PC-9 (cell line): ENCODE data around the gene TMPRSS9.

Source experiments
- EZH2 ChIP-seq: fragments of 200-600 bp; sonication (generic); IDR thresholded peaks from 2 replicates; pipeline ENCODE4 v1.8.0; 2017; ENCODE audit warnings: antibody characterized with exemption, low read depth
- TF ChIP-seq, protein P1 (sequence below): fragments of 200-600 bp; sonication (generic); conservative IDR thresholded peaks from 2 replicates; pipeline ENCODE4 v1.6.1; 2017; ENCODE audit warnings: mixed run types, antibody characterized with exemption, mild to moderate bottlenecking, moderate library complexity

DNA sequence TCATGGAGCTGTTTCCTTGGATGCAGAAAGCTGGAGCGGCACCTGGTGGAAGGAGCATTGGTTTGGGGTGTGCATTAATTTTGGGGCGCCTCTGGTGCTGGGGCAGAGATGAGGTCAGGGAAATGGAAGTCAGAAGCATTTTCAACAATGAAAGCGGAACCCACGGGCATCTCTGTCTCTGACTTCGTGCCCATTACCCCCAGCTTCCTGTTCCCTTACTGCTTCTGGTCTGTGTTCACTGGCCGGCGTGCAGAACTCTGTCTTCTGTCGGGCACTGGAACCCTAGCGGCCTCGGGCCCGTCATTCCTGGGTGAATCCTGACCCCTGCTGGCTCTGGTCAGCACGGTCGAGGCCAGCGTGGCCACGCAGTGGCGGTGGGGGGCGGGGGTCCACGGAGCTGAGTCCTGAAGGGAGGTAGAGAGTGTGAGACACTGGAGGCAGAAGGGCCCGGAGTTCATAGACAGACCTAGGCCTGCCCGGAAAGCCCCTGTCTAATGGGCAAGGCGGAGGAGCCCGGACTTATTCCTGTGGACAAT, 44.2 kb upstream of the TMPRSS9 start:
- TF ChIP-seq, protein P1, sequence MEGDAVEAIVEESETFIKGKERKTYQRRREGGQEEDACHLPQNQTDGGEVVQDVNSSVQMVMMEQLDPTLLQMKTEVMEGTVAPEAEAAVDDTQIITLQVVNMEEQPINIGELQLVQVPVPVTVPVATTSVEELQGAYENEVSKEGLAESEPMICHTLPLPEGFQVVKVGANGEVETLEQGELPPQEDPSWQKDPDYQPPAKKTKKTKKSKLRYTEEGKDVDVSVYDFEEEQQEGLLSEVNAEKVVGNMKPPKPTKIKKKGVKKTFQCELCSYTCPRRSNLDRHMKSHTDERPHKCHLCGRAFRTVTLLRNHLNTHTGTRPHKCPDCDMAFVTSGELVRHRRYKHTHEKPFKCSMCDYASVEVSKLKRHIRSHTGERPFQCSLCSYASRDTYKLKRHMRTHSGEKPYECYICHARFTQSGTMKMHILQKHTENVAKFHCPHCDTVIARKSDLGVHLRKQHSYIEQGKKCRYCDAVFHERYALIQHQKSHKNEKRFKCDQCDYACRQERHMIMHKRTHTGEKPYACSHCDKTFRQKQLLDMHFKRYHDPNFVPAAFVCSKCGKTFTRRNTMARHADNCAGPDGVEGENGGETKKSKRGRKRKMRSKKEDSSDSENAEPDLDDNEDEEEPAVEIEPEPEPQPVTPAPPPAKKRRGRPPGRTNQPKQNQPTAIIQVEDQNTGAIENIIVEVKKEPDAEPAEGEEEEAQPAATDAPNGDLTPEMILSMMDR, result peak; percentile 62
- TF ChIP-seq EZH2, result no peak
